GM18861 (cell line): Measurements from ENCODE around the gene POLDIP2.

Experiments used
- ATAC-seq: cut with Tn5 transposase; IDR thresholded peaks from one replicate; pipeline ENCODE4 v1.9.1; 2021; ENCODE audit not compliant: unreplicated experiment

POLDIP2 gene

DNA sequence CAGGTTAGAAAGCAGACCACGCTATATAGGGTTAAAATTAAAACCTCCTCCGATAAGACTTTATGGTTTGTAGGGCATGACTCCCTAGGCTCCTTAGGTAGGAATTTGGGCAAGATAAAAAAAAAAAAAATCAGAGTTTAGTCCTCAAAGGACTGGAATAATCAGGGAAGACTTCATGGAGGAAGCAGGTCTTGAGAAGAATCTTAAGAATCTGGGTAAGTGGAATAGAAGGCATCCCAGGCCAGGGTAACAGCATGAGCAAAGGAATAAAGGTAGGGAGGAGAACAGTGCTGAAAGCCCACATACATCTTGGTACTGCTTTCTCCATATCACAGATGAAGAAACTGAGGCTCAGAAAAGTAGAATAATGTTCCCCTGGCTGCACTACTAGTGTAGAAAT, 33.2 kb upstream of the POLDIP2 start:
- no peak for ATAC-seq

DNA sequence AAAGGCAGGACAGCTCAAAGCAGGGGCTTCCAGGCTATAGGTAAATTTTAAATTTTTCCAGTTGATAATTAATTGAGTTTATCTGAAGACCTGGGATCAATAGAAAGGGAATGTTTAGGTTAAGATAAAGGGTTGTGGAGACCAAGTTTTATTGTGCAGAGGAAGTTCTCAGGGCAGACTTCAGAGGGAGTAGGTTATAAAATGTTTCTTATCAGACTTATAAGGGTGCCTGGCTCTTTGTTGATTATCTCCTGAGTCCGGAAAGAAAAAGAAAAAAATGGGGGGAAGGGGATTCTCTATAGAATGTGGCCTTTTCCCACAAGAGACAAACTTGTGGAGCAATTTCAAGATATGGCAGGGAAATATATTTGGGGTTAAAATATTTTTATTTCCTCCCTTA, 32.8 kb upstream of the POLDIP2 start:
- ATAC-seq: no peak

DNA sequence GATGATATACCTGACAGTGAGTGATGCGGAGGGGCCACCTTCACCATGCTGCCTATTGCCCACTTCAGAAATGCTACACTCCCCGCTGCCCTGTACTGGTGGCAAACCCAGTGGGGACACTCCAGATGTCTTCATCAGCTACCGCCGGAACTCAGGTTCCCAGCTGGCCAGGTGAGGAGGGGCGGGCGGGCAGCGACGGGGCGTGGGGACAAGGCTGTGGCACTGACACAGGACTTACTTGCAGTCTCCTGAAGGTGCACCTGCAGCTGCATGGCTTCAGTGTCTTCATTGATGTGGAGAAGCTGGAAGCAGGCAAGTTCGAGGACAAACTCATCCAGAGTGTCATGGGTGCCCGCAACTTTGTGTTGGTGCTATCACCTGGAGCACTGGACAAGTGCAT, 30.8 kb upstream of the POLDIP2 start:
- ATAC-seq: no peak

DNA sequence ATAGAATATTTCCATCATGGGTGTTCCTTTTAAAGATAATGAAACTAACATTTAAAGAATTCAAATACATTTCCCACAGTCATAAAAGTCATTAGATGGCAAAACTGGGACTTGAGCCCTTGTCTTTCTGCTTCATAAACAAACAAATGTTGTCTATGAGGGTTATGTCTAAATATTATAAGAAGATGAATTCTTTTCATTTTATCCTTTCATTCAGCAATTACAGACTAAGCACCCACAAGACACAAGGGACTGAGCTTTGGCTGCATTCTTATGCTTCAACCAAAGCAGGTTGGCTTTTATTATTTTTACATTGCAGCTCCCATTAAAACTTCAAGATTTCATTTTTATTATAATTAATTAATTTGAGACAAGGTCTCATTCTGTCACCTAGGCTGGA, 29.1 kb upstream of the POLDIP2 start:
- no peak for ATAC-seq

DNA sequence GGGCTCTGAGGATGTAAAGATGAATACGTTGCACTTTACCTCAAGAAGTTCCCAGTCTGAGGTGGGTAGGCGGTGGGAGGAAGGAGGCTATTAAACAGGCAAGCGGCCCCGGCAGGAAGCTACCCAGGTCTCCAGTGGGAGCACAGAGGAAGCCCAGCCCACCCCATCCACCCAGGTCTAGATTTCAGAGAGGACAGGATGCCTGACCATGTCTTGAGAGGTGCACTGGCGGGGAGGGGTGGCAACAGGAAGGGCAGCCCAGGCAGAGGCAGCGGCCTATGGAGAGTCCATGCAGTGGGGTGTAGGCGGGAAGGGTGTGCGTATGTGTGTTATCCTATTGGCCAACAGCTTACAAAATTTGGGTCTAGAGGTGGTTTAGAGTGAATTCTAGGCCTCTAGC, 28.1 kb upstream of the POLDIP2 start:
- ATAC-seq: no peak

DNA sequence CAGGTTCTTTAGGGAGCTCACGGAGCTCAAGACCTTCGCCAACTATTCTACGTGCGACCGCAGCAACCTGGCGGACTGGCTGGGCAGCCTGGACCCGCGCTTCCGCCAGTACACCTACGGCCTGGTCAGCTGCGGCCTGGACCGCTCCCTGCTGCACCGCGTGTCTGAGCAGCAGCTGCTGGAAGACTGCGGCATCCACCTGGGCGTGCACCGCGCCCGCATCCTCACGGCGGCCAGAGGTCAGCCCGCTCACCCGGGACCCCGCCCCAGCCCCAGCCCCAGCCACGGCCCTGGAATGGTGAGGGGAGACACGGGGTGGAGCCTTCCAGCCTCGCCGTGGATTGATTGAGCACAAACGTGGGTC, 27.7 kb upstream of the POLDIP2 start:
- ATAC-seq: no peak

DNA sequence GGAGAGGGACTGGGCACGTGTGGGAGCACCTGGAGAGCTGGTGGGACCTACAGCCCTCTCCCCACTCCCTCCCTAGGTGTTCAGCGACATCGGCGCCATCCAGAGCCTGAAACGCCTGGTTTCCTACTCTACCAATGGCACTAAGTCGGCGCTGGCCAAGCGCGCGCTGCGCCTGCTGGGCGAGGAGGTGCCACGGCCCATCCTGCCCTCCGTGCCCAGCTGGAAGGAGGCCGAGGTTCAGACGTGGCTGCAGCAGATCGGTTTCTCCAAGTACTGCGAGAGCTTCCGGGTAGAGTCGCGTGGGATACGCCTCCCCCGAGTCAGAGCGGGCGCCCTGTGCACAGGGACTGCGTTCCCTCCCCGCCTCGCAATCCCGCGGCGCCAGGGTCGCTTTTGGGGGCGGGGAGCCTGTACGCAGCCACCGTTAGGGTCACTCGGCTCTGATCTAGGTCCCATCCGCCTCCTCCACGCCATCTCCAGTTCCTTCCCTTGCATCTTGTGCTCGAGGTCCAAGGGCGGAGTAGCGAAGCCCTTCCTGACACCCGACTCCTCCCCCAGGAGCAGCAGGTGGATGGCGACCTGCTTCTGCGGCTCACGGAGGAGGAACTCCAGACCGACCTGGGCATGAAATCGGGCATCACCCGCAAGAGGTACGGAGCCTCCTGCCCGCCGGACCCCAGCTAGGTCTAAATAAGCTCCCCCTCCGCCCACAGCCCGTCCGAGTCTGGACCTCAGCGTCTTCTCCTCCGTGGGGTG, 27.1 kb upstream of the POLDIP2 start:
- no peak for ATAC-seq

DNA sequence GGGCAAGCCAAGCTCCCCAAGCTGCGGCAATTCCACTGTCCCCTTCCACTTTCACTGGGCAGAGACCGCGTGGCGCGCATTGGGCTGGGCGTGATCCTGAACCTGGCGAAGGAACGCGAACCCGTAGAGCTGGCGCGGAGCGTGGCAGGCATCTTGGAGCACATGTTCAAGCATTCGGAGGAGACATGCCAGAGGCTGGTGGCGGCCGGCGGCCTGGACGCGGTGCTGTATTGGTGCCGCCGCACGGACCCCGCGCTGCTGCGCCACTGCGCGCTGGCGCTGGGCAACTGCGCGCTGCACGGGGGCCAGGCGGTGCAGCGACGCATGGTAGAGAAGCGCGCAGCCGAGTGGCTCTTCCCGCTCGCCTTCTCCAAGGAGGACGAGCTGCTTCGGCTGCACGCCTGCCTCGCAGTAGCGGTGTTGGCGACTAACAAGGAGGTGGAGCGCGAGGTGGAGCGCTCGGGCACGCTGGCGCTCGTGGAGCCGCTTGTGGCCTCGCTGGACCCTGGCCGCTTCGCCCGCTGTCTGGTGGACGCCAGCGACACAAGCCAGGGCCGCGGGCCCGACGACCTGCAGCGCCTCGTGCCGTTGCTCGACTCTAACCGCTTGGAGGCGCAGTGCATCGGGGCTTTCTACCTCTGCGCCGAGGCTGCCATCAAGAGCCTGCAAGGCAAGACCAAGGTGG, 24.0 kb upstream of the POLDIP2 start:
- ATAC-seq: no peak

DNA sequence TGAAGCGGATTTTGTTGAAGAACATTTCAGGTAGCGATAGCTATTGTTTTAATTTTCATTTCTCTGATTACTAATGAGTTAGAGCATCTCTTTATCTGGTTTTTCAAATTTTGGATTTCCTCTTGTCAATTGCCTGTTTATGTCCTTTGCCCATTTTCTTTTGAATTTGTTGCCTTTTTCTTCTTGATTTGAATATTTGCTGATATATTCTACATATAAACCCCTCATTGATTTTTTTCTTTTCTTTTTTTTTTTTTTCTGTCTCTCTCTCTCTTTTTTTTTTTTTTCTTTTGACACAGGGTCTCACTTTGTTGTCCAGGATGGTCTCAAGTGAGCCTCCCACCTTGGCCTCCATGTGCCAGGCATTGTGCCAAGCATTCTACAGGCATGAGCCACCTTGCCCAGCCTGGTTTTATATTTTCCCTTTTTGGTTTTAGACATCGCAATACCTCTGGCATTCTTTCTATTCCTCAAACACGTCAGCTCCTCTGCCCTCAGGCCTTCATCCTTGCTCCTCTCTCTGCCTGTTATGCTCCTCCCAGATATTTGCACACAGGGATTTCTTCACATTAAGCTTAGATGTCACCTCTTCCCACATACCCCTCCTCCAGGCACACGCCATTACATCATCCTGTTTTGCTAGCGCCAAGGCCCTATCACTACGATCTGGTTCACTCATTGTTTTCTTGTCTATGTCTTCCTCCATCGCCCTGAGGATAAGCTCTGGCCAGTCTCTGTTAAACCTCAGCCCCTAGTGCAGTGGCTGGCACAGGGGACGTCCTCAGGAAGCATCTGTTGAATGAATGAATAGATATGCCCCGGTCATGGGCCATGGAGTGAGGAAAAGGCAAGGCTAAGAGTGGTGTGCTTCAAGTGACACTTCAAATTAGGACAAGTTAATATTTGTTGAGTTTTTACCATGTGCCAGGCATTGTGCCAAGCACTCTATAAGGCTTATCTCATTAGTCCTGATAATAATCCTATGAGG, 22.8 kb upstream of the POLDIP2 start:
- ATAC-seq: no peak

DNA sequence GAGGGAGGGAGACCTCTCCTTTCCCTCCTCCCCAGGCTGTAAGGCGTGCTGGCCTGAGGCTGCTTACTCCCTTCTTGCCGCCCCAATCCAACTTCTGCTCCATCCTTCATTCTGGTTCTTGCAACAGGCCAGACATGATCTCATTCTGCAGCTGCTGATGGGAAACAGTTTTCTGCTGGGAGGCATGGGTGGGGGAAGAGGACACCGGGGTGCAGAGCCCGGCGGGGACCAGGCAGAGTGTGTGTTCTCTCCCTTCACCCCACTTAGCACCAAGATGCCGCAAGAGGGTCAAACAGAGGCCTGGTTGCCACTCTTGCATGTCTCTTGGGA, 15.6 kb upstream of the POLDIP2 start:
- no peak for ATAC-seq

DNA sequence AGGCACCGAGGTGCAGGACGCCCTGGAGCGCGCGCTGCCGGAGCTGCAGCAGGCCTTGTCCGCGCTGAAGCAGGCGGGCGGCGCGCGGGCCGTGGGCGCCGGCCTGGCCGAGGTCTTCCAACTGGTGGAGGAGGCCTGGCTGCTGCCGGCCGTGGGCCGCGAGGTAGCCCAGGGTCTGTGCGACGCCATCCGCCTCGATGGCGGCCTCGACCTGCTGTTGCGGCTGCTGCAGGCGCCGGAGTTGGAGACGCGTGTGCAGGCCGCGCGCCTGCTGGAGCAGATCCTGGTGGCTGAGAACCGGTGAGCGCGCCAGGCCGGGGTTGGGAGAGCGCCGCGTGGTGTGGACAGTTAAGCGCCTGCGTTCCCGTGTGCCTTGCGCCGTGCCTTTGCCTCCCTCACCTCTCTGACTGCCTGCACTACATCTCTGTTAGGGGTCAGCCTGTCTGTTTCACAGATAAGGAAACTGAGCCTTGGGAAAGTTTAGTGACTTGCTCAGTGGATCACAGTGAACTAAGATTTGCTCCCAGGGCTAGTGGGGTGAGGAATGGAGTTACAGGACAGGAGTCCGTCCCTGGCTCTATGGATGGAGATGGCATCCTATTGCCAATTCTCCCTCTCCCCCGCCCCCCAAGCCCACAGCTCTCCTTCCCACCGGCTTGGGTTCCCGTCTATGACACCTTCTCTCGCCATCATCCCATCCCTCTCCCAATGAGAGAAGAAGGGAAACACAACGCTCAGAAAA, 15.0 kb upstream of the POLDIP2 start:
- ATAC-seq: no peak

DNA sequence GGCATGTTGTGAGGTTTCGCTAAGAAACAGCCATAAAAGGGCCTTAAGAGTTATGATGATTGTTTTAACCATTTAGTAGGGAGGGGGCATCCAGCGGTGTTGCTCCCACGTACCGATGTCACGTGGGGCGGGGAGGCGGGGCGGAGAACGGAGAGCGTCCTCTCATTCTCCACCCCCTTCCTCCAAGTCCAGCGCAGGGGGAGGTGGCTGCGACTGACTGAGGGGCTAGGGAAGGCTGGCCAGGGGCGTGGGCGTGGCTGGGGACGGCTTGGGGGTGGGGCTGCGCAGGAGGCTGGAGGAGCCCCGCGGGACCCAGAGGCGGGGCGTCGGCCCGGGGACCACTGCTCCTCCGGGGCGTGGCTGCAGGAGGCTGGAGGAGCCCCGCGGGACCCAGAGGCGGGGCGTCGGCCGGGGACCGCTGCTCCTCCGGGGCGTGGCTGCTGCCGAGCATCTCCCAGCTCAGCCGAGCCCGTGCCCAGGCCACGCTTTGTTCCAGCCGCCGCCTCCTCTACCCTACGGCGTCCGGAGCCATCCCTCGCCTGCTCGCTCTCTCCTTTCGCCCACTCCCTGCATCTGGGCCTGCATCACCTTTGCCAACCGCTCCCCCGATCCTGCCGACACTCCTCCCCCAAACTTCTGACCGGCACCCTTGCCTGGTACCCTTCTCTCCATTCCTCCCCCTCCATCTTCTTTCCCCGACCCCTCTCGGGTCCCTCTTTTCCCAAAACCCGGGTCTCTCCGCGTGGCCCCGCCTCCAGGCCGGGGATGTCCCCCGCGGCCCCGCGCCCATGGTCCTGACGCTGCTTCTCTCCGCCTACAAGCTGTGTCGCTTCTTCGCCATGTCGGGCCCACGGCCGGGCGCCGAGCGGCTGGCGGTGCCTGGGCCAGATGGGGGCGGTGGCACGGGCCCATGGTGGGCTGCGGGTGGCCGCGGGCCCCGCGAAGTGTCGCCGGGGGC, 14.2 kb upstream of the POLDIP2 start, which contains the start of gene SARM1:
Gene SARM1 (plus strand): TSS at position 450 of the 958 bp plus-strand sequence. CDS start 339 bp downstream, at position 789.
- peak; percentile 56 for ATAC-seq

DNA sequence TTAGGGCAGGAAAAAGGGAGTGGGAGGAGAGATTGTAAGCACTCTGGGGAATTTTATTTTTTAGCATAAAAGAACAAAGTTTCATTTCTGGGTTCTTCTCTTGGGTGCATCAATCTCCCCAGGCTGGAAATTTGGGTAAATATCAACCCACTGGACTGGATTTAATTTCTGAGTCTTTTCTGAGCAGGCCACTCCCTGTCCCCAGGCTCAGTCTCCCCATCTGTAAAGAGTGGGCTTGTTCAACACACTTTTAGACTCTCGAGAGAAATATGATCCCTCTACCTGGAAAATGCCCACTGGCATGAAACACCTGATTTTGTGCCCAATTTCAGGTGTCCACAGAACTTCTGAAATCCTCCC, 13.4 kb upstream of the POLDIP2 start:
- no peak for ATAC-seq

DNA sequence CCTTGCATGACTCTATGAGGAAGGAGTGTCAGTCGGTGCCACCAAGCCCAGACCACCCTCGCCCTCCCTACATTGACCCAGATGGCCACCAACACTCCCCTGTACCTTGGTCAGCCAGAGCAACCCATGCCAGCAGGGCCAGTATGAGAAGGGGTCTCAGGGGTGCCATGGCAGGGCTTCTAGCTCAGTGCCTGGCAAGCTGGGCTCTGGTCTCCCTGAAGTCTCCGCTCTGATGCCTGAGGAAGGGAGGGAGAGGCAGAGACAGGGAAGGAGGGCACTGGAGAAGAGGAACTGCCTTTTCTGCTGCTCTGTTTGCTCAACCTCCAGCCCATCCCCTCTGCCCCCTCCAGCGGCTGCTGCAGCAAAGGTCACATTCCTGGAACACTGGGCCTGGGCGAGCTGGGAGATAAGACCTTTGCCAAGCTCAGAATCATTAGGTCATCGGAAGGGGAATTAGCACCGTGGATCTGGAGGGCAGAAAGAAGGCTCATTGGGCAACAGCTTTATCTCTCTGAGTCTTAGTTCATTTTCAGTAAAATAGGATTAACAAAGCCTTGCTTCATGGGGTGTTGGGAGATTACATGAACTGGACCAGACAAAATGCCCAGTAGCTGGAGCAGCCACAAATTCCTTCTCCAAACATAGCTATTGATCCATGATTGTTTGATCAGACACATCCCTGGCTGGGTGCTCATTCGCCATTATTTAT, 12.9 kb upstream of the POLDIP2 start, which contains the start of gene VTN:
Gene VTN (minus strand): TSS at position 273 of the 709 bp plus-strand sequence. CDS start 104 bp downstream, at position 169.
- no peak for ATAC-seq

DNA sequence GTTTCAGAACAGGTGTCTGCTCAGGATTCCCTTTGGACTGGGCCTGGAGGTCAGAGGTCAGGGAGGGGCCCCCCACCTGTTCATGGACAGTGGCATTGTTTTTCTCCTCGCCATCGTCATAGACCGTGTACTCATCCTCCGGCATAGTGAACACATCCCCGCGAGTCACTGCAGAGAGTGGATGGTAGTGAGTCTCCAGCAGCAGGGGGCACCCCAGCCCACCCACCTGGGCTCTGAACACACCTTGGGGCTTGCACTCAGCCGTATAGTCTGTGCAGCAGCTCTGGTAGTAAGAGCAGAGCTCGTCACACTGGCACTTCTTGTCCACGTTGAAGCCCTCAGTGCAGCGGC, 12.3 kb upstream of the POLDIP2 start:
- ATAC-seq: no peak

DNA sequence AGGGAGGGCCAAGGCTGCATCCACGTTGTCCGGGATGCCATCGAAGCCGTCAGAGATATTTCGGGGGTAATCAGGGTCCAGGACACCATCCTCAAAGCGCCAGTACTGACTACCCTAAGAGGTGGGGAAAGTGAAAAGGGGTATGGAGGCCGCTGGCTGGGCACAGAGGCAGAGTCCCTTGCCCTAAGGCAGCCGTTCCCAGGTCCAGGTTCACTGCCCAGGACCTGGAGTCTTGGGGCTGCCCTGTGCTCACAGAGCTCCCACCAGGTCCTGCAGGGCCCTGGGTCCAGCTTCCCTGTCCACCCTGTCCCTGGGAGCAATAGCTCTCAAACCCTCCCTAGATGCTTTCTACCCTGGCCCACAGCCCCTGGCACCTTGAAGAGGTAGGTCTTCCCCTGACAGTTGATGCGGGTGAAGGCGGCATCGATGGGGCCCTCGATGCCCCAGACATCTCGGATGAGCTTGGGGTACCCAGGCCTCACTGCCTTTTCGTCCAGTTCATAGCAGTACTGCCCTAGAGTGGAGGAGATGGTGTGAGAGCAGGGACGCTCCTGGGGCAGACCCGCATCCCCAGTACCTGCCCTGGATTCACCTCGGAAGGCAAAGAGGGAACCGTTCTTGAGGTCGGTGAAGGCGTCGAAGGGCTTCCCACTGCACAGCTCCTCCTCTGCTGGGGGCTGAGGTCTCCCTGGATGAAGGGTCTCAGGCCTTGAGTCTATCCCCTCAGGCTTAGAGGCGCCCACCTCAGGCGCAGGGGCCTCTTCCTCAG, 11.8 kb upstream of the POLDIP2 start:
- no peak for ATAC-seq

DNA sequence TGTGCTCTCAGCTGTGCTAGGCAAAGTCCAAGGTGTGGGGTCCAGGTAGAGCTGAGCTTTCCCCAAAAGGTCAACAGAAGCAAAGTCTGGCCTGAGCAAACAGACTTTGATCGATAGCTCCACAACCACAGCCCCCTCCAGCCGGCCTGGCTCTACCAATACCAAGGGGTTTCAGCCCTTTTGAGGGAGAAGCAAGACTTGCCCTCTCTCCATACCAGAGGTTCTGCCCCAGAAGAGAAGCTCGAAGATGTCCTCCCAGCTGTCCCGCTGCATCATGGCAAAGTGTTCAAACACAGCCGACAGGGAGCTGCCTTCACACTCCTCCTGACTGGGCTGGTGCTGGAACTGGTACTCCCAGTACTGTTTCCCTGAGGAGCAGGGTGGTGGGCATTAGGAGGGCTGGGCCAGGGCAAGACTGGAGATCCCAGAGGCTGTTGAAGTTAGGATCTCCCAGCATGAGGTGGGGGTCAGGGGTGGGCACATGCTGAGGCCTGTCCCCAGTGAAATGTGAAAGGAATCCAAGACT, 11.0 kb upstream of the POLDIP2 start:
- ATAC-seq: no peak

DNA sequence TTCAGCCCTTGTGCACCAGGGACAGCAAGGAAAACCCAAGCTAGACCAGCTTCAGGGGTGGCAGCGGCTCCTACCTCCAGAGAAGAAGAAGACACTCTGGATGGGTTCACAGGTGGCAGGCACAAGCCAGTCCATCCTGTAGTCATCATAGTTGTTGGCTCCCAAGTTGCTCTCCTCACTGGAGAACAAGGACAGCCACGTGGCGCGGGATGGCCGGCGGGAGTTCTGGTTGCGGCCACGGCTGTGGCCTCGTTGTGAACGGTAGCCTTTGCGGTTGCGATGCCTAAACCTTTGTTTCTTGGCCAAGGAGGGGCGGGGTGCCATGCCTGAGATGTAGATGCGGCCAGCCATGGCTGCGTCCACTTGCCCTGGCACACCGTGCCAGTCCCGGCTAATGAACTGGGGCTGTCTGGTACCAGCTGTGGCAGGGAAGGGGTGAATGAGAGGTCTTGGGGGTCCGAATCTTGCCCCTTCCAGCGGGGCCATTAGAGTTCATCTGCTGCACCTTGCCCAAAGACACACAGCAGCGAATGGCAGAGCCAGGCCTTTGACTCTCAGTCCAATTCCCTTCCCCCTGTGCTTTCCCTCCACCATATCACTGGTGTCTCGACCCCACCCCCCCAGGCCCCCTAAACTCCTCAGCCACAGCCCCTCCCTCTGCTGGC, 10.4 kb upstream of the POLDIP2 start:
- ATAC-seq: no peak
